MM.1S (cell line): ENCODE measurements around the gene TSSK6.

Experiments
- DNase-seq: peaks from one replicate; pipeline ENCODE4 v3.0.0-alpha.2; 2015
- H2AFZ ChIP-seq: fragments of 300-600 bp; sonication (generic); 2 replicates; pipeline ENCODE4 v1.6.0; 2016; ENCODE audit warnings: antibody characterized with exemption, low read length
- H3F3A ChIP-seq: fragments of 300-600 bp; sonication (generic); 2 replicates; pipeline ENCODE4 v1.6.1; 2016; ENCODE audit warnings: mild to moderate bottlenecking, antibody characterized with exemption, low read length, moderate library complexity, mixed read lengths; ENCODE audit not compliant: insufficient read depth
- H3K27ac ChIP-seq: fragments of 300-600 bp; sonication (generic); 2 replicates; pipeline ENCODE4 v1.5.1; 2016; ENCODE audit warnings: mild to moderate bottlenecking, low read length
- H3K27me3 ChIP-seq: fragments of 300-600 bp; sonication (generic); replicated peaks from 2 replicates; pipeline ENCODE4 v1.6.0; 2016; ENCODE audit warnings: low read length; ENCODE audit not compliant: insufficient read depth
- H3K36me3 ChIP-seq: fragments of 300-600 bp; sonication (generic); replicated peaks from 2 replicates; pipeline ENCODE4 v1.6.1; 2016; ENCODE audit warnings: mild to moderate bottlenecking, low read length, mixed read lengths; ENCODE audit not compliant: insufficient read depth
- H3K4me1 ChIP-seq: fragments of 300-600 bp; sonication (generic); 2 replicates; pipeline ENCODE4 v1.6.1; 2016; ENCODE audit warnings: low read length, mixed read lengths
- H3K4me2 ChIP-seq: fragments of 300-600 bp; sonication (generic); 2 replicates; pipeline ENCODE4 v1.6.0; 2016; ENCODE audit warnings: low read depth, low read length
- H3K4me3 ChIP-seq: fragments of 300-600 bp; sonication (generic); 2 replicates; pipeline ENCODE4 v1.5.1; 2016; ENCODE audit warnings: low read length, mixed read lengths
- H3K79me2 ChIP-seq: fragments of 300-600 bp; sonication (generic); 2 replicates; pipeline ENCODE4 v1.6.1; 2016; ENCODE audit warnings: mixed run types, low read length, mixed read lengths
- H3K9ac ChIP-seq: fragments of 300-600 bp; sonication (generic); 2 replicates; pipeline ENCODE4 v1.6.1; 2016; ENCODE audit warnings: low read length, mixed read lengths
- H3K9me2 ChIP-seq: fragments of 300-600 bp; sonication (generic); replicated peaks from 2 replicates; pipeline ENCODE4 v1.6.1; 2016; ENCODE audit warnings: mild to moderate bottlenecking, low read length, mixed read lengths; ENCODE audit not compliant: insufficient read depth
- H3K9me3 ChIP-seq: fragments of 300-600 bp; sonication (generic); replicated peaks from 2 replicates; pipeline ENCODE4 v1.6.1; 2016; ENCODE audit warnings: mild to moderate bottlenecking, low read length, mixed read lengths; ENCODE audit not compliant: insufficient read depth
- H4K20me1 ChIP-seq: fragments of 300-600 bp; sonication (generic); 2 replicates; pipeline ENCODE4 v1.6.1; 2016; ENCODE audit warnings: mild to moderate bottlenecking, low read length, moderate library complexity, mixed read lengths; ENCODE audit not compliant: insufficient read depth
- CTCF ChIP-seq: fragments of 300-600 bp; sonication (generic); IDR thresholded peaks from 2 replicates; pipeline ENCODE4 v1.5.1; 2016; ENCODE audit warnings: antibody characterized with exemption, low read length, mixed read lengths
- EZH2 ChIP-seq: fragments of 300-600 bp; sonication (generic); optimal IDR thresholded peaks from 2 replicates; pipeline ENCODE3; 2017; ENCODE audit warnings: low read depth, mild to moderate bottlenecking, antibody characterized with exemption, low read length, mixed read lengths
- EZH2phosphoT487 ChIP-seq: fragments of 300-600 bp; sonication (generic); IDR thresholded peaks from 2 replicates; pipeline ENCODE4 v1.6.1; 2018; ENCODE audit warnings: antibody characterized with exemption, low read length

Gene TSSK6

GRCh38 chr19:19550485-19550929 lies 35.2 kb upstream of the TSSK6 start:
- no peak overlapping the region for H2AFZ ChIP-seq
- TF ChIP-seq EZH2 (no peak), CTCF (no peak), EZH2phosphoT487 (no peak)
- no peak overlapping the region for H3K27ac ChIP-seq

DNA sequence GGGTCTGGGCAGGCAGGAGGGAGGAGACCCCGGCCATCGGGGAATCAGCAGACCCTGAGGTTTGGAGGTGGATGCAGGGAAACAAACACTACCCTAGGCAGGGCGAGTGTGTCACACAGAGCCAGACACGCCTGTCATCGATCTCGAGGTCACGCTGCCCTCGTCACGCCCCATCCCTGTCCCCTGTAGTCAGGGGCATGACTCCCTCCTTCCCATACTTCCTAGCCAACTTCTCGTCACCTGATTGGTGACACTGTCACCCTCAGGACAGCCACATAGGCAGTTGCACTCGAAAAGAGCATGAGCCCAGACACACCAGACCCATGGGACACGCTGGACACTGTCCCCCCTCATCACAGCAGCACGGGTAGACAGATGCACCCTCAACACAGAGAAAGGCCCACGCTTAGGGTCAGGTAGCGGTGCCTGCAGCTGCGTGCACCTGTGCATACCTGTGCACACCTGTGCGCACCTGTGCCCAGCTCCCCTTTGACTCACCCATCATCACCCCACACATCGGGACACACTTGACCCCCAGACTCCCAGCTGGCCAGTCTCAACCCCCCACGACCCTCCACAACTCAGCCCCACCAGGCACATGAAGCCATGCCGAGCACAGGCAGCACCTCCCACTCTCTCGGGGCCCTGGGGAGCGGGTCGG lies 34.6 kb upstream of the TSSK6 start:
- DNase-seq: no peak
- TF ChIP-seq CTCF (no peak), EZH2phosphoT487 (no peak), EZH2 (no peak)
- Histone ChIP-seq H3K9me2 (no peaks in the 10 kb centered on the region), H3K36me3 (no peaks in the 10 kb centered on the region), H3K27me3 (peaks cover 13% of the 10 kb centered on the region), H3K4me3 (no peak overlapping the region), H3K79me2 (no peaks in the 10 kb centered on the region), H3K4me1 (no peaks in the 10 kb centered on the region), H3F3A (no peaks in the 10 kb centered on the region), H2AFZ (no peak overlapping the region), H4K20me1 (no peaks in the 10 kb centered on the region), H3K27ac (no peak overlapping the region), H3K4me2 (no peak overlapping the region), H3K9me3 (no peaks in the 10 kb centered on the region), H3K9ac (no peak overlapping the region)

More at GRCh38 chr19:19550485-19550929, 35.2 kb upstream of the TSSK6 start:
- H3K9me2 ChIP-seq: no peaks in the 10 kb centered on the region
- H3K4me1 ChIP-seq: no peaks in the 10 kb centered on the region
- H3K4me2 ChIP-seq: no peak overlapping the region
- peaks cover 13% of the 10 kb centered on the region for H3K27me3 ChIP-seq
- no peak overlapping the region for H3K9ac ChIP-seq
- DNase-seq: no peak
- no peaks in the 10 kb centered on the region for H3K36me3 ChIP-seq
- H3K4me3 ChIP-seq: no peak overlapping the region
- no peaks in the 10 kb centered on the region for H4K20me1 ChIP-seq
- H3F3A ChIP-seq: no peaks in the 10 kb centered on the region
- H3K9me3 ChIP-seq: no peaks in the 10 kb centered on the region
- no peaks in the 10 kb centered on the region for H3K79me2 ChIP-seq

DNA sequence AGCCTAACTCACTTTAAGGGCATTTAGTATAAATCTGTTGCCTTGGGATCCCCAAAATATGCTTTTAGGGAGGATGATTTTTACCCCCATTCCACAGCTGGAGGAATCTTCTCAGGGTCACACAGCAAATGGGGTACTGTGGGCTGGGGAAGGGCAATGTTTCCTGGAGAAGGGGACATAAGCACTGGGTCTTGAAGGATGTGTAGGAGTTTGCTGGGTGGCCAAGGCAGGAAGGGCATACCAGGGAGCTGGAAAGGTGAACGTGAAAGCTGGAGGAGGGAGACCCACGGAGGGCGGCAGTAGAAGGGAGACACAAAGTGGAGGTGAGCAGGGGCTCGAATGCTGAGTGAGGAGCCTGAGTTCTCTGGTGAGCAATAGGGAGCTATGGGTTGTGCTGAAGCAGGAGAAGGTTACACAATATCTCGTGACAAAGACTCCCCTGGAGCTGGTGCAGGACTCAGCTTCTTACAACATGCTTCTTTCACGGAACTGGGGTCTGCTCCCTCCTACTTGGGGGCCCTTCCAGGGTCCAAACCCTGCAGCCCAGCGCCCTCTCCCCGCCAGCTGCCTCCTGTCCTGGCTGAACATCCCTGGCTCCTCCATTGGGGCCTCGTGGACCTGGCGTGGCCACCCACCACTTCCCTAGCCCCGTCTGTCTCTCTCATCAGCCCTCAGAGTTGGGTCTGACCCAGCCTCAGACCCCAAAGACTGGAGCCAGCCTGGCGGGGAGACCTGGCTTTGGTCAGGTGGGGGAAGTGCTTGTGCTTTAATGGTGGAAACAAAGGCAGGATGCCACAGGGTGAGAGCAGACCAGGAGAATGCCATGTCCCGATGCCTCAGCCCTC lies 33.8 kb upstream of the TSSK6 start:
- Histone ChIP-seq H3K79me2 (no peaks in the 10 kb centered on the region), H3K4me1 (no peaks in the 10 kb centered on the region), H3K4me3 (no peak overlapping the region), H3K9me3 (no peaks in the 10 kb centered on the region), H3K4me2 (no peak overlapping the region), H3K27ac (no peak overlapping the region), H4K20me1 (no peaks in the 10 kb centered on the region), H2AFZ (no peak overlapping the region), H3K36me3 (no peaks in the 10 kb centered on the region), H3K9me2 (no peaks in the 10 kb centered on the region), H3K9ac (no peak overlapping the region), H3K27me3 (peaks cover 13% of the 10 kb centered on the region), H3F3A (no peaks in the 10 kb centered on the region)
- no peak for DNase-seq
- no peak for TF ChIP-seq EZH2phosphoT487
- TF ChIP-seq CTCF: no peak
- TF ChIP-seq EZH2: no peak
